ENCODE measurements around the gene CASP6.

The CASP6 gene

GRCh38 chr4:109702950-109703663 lies at the start of gene CASP6:
Gene CASP6, minus strand, starts transcription at chr4:109703445. Its CDS starts 50 bp downstream, at chr4:109703395.
- peak; percentile 70 to 74 for DNase-seq

- DNase-seq: no peak
Observed at GRCh38 chr4:109752525-109752924, 49.3 kb upstream of the CASP6 start.

- DNase-seq: no peak
Observed at GRCh38 chr4:109751852-109752251, 48.6 kb upstream of the CASP6 start.

GRCh38 chr4:109750652-109751244 lies 47.5 kb upstream of the CASP6 start:
- no peak for DNase-seq

GRCh38 chr4:109749388-109750082 lies 46.3 kb upstream of the CASP6 start:
- no peak for DNase-seq

GRCh38 chr4:109748114-109748513 lies 44.9 kb upstream of the CASP6 start:
- no peak for DNase-seq

- DNase-seq: no peak
Observed at GRCh38 chr4:109746728-109747127, 43.5 kb upstream of the CASP6 start.

- no peak for DNase-seq
Observed at GRCh38 chr4:109745830-109746229, 42.6 kb upstream of the CASP6 start.

GRCh38 chr4:109739547-109739946 lies 36.3 kb upstream of the CASP6 start:
- no peak for DNase-seq

GRCh38 chr4:109738104-109738872 lies 35.0 kb upstream of the CASP6 start:
- DNase-seq: no peak

- DNase-seq: no peak
Observed at GRCh38 chr4:109735566-109736365, 32.5 kb upstream of the CASP6 start.

- DNase-seq: no peak
Observed at GRCh38 chr4:109733728-109734127, 30.5 kb upstream of the CASP6 start.

GRCh38 chr4:109730619-109731545 lies 27.6 kb upstream of the CASP6 start:
- no peak for DNase-seq

GRCh38 chr4:109729718-109730618 lies 26.7 kb upstream of the CASP6 start, which contains the start of gene PLA2G12A:
Gene PLA2G12A, minus strand, starts transcription at chr4:109730070. Its CDS starts 261 bp downstream, at chr4:109729809.
- DNase-seq: peak; percentile 38 to 61

GRCh38 chr4:109729117-109729717 lies 26.0 kb upstream of the CASP6 start:
- peak in 1 of 2 experiments; percentile 25 for DNase-seq

GRCh38 chr4:109728385-109728784 lies 25.1 kb upstream of the CASP6 start:
- no peak for DNase-seq

GRCh38 chr4:109723110-109723509 lies 19.9 kb upstream of the CASP6 start:
- DNase-seq: no peak

GRCh38 chr4:109722357-109722756 lies 19.1 kb upstream of the CASP6 start:
- no peak for DNase-seq

GRCh38 chr4:109721033-109721432 lies 17.8 kb upstream of the CASP6 start:
- no peak for DNase-seq

- DNase-seq: no peak
Observed at GRCh38 chr4:109719604-109720003, 16.4 kb upstream of the CASP6 start.

Measured in AML-193 (cell line).